ENCODE results near the gene CDH16. TPM values are rescaled to one million over a fixed set of nuclear protein-coding genes. Genes with fewer than 3 reads are reported as not detected.

The CDH16 gene
- total RNA-seq, 4 donors from 2014 or later: not detected

GRCh38 chr16:66886914-66887313 is 31.8 kb downstream of the CDH16 start:
- DNase-seq (ENCODE audit: low spot score): no peak
- TF ChIP-seq CTCF (IDR thresholded peaks at IDR 0.05): no peak
- no peak for ATAC-seq (ENCODE audit: low FRiP score)

GRCh38 chr16:66886321-66886720 is 32.4 kb downstream of the CDH16 start:
- TF ChIP-seq CTCF (IDR thresholded peaks at IDR 0.05): no peak
- no peak for DNase-seq (ENCODE audit: low spot score)

GRCh38 chr16:66885491-66885890 is 33.2 kb downstream of the CDH16 start:
- no peak for DNase-seq (ENCODE audit: low spot score)
- no peak for TF ChIP-seq CTCF (IDR thresholded peaks at IDR 0.05)
- no peak for ATAC-seq (ENCODE audit: low FRiP score)

More at GRCh38 chr16:66886321-66886720, 32.4 kb downstream of the CDH16 start:
- ATAC-seq (ENCODE audit: low FRiP score): no peak

- no peak for TF ChIP-seq CTCF (IDR thresholded peaks at IDR 0.05)
- ATAC-seq (ENCODE audit: low FRiP score) (no peak), DNase-seq (ENCODE audit: low spot score) (no peak)
Measured at GRCh38 chr16:66882702-66883101, 36.0 kb downstream of the CDH16 start.

GRCh38 chr16:66881964-66882508 is 36.6 kb downstream of the CDH16 start:
- ATAC-seq (ENCODE audit: low FRiP score) (no peak), DNase-seq (ENCODE audit: low spot score) (no peak)
- no peak for TF ChIP-seq CTCF (IDR thresholded peaks at IDR 0.05)

- no peak for ATAC-seq (ENCODE audit: low FRiP score)
- TF ChIP-seq CTCF (IDR thresholded peaks at IDR 0.05): no peak
- no peak for DNase-seq (ENCODE audit: low spot score)
Measured at GRCh38 chr16:66881560-66881959, 37.1 kb downstream of the CDH16 start.

- DNase-seq (ENCODE audit: low spot score) (no peak), ATAC-seq (ENCODE audit: low FRiP score) (peak; percentile 25)
- TF ChIP-seq CTCF (IDR thresholded peaks at IDR 0.05): no peak
Measured at GRCh38 chr16:66881014-66881417, 37.7 kb downstream of the CDH16 start.
